ENCODE results near the gene KCNQ1OT1. TPM values are rescaled to one million over a fixed set of nuclear protein-coding genes. Genes with fewer than 3 reads are reported as not detected.

The KCNQ1OT1 gene
- total RNA-seq, 1 experiment from 2014 or later, result 0.36 TPM

DNA sequence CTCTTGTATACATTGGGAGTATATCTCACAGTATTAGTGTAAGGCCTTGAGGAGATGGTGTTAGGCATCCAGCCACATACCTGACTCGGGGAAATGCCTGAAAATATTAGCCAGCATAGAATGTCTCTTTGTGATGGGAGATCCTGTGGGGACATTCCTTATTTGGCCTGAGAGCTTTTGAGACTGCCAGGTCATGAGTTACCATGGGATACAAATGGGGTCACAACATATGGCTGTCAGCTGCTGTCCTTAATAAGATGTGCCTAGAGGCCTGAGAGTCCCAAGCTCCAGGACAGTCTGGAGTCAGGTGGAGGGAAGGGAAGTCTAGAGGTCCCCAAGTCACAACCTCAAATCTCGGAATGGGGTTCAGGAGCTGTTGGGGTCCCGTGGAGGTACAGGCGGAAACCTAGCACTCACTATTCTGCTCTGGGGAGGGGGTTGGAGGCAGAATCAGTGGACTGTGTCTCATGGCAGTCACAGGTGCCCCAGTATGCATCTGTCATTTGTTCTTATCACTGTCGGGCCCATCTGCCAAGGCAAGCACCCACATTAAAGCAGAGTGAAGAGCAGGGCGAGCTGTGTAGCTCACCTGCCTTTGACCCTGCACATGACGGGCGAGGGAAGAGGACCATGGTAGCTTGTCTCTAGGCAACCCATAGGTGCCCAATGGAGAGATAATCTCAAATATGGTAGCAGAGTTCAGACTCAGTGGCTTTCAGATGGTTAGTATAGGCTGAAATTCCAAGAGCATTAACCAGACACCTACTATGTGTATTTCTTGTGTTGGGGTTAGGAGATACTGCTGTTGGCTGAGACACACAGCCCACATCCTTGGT lies 29.9 kb downstream of the KCNQ1OT1 start:
- no peak for DNase-seq (ENCODE audit: low read depth)

DNA sequence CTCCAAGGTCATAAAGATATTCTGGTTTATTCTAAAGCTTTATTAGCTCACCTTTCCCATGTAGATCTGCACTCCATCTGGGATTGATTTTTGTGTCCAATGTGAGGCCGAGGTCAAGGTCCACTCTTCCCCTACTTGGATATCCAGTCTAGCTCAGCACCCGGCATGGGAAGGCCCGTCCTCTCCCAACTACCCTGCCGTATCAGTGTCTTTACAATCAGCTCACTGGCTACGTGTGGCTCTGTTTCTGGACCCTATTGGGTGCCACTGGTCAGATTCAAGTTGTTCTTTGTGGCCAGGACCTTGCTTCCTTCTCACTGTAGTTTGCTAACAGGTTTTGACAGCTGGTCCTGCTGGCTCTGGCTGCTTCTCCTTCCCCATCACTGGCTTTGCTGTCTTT lies 30.9 kb downstream of the KCNQ1OT1 start:
- DNase-seq (ENCODE audit: low read depth), result no peak

DNA sequence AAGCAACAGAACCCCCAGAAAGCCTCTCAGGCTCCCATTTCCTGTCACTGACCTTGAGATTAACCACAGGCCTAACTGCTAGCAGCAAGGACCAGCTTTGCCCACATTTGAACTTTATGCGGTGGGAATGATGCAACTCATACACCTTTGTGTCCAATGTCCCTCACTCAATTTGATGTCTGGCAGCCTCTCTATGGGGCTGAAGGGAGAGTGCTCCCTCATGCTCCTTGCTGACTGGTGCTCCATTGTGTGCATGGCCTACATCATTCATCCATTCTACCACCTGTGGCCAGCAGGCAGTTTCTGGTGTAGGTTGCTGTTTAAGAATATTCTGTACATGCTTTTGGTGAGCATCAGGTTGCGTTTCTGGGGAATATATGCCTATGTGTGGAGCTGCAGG lies 31.9 kb downstream of the KCNQ1OT1 start:
- DNase-seq (ENCODE audit: low read depth), result no peak

DNA sequence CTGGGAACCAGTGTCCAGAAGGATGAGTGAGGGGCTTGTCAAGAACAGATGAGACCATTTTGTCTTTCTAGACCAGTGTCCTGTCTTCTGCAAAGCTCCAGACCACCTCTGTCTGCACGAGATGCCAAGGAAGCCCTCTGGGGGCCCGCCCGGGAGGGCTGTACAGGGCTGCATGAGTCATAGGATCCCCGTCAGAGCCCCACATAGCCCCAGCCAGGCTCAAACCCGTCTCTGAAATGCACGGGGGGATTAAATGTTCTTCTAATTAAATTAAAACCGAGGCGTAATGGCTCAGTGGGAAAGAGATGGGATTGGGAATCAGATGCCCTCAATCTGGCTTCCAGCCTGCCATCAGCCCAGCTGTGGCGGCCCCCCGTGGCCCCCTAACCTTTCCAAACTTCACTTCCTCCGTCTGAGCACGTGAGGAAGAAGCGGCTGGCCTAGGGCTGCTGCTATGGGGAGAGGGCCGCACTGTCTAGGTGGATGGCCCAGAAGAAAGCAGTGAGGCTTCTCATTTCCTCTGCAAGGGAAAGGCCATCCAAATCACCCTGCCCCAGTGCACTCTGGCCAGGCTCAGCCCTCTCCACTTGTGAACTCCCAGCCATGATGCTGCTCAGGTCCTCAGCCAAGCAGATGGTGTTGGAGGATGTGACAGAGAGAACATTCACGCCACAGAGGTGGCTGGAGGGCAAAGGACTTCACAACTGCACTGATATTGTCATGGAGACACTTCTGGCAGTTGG lies 32.8 kb downstream of the KCNQ1OT1 start:
- no peak for DNase-seq (ENCODE audit: low read depth)

DNA sequence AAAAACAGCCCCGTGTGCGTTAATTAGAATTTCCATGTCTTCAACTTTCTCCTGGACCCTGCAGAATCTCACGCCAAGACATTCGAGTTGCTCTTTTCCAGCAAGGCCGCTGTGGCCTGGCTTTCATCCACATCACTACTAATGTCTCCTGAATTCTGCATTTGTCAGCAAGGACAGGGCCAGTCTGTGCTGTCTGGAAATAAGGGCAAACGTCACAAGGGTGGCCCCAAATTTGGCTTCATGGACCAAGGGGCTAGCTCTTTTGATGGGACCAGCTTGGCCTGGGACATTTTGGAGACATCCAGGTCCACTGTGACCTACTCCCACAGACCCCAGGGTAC lies 33.4 kb downstream of the KCNQ1OT1 start:
- no peak for DNase-seq (ENCODE audit: low read depth)

DNA sequence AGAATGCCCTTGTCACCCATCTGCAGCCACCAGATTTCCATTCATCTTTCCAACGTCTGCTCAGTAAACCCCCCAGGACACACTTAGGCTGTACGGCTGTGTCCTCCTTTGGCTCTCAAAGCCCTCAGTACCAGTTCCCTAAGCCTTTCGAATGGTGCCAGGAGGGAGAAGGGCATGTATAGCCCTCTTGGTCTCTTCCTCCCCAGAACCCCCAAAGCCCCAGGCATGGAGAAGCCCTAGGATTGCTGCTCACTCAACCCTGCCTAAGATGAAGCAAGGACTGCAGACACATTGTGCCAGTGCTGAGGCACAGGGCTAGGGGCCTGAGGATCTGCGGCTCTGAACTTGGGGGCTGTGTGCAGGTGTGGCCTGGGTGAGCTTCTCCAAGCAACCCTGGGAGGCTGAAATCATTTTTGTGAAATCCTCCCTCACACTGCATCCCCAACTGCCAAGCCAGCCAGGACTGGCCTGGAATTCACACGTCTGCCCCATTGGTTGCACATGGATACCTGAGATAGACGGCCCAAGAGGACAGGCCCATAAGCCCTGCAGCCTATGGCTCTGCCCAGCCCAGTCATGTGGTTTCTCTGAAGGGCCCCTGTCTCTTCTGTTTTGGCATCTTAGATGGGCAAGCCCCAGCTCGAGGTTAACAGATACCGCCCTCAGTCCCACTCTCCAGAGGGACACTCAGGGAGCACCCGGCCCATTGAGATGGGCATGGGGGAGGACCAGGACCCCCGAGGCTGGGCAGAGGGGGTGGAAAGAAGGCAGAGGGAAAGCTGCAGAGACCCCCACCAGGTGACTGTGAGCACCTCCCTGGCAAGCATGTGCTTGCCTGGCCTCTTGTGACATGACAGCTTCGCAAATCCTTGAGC lies 34.0 kb downstream of the KCNQ1OT1 start:
- DNase-seq (ENCODE audit: low read depth), result no peak

DNA sequence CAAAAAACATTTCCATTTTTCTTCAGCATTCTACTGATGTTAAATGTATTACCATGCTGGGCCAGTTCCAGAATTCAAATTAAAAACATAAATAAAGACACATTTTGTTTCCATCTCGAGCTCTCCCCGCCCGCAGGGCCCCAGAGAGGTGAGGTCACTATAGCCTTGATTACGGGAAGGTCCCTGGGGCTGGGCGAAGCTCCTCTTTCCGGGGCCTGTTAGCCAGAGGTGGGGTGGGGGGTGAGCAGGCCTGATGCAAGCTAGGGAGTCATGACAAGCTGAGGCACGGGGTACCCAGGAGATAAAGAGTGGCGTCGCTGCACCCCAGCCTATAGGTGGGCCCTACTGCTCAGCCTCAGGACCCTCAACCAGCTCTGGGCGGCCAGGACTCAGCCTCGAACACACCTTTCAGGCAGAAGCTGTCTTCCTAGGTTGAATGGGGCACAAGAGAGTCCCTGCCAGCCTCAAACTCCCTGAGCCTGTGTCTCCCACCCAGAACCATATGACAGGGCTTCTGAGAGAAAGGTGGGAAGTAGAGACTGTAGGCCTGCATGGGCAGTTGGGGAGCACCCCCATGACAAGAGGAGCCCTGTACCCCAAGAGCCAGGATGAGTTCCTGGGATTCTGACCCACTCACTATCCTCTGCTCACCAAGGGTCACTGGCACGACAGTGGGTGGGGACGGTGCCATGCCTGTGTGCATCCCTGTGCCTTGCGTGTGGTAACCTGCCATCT lies 34.8 kb downstream of the KCNQ1OT1 start:
- DNase-seq (ENCODE audit: low read depth), result no peak

DNA sequence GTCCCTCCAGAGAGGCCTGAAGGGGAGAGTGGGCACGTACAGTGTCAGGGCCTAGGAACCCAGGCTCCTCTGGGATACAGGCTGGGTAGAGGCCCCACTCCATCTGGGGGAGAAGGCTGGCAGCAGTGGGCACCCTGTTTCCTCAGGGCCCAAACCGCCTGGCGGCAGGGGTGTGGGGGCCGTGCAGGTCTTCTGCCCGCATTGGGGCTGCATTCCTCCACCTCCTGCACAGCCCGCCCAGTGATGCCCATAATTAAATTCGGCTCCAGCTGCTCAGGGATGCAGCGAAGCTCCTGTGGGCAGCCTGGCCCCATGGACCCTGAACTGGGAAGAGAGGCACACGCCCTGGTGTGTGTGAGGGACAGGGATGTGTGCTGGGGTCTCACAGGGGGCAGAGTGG lies 35.4 kb downstream of the KCNQ1OT1 start:
- no peak for DNase-seq (ENCODE audit: low read depth)

DNA sequence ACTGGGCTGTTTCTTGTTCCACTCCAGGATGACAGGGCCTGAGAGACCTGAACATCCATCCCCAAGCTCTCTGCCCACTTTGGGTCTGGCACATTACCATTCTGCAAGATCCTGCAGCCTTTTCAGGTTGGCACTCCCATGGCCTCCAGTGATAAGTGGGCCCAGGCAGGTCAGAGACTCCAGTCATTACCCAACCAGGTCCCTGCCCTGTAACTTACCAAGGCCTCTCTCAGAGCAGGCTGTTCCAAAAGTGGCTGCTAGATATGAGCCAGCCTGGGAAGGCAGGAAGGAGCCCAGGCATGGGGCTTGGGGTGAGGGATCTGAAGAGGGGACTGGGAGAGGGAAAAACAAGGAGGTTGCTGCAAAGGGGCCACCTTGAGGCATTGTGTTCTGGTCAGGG lies 35.9 kb downstream of the KCNQ1OT1 start:
- no peak for DNase-seq (ENCODE audit: low read depth)

DNA sequence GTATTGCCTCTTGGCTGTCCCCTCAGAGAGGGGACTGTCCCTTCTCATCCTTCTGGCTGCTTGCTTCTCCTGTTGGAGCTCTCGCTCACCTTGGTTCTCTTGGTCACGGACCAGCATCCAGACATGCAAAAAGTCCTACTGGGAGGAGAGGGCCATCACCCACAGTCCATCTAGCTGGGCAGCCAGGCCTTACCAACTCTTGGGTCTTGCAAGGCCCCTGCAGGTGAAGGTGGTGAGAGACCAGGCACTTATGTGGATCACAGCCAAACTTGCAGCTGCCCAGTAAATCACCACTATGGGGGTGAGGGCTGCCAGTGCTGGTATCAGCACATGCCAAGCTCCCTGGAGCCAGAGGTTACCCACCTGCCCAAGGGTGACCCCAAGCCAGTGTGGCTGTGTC lies 36.3 kb downstream of the KCNQ1OT1 start:
- DNase-seq (ENCODE audit: low read depth), result no peak

DNA sequence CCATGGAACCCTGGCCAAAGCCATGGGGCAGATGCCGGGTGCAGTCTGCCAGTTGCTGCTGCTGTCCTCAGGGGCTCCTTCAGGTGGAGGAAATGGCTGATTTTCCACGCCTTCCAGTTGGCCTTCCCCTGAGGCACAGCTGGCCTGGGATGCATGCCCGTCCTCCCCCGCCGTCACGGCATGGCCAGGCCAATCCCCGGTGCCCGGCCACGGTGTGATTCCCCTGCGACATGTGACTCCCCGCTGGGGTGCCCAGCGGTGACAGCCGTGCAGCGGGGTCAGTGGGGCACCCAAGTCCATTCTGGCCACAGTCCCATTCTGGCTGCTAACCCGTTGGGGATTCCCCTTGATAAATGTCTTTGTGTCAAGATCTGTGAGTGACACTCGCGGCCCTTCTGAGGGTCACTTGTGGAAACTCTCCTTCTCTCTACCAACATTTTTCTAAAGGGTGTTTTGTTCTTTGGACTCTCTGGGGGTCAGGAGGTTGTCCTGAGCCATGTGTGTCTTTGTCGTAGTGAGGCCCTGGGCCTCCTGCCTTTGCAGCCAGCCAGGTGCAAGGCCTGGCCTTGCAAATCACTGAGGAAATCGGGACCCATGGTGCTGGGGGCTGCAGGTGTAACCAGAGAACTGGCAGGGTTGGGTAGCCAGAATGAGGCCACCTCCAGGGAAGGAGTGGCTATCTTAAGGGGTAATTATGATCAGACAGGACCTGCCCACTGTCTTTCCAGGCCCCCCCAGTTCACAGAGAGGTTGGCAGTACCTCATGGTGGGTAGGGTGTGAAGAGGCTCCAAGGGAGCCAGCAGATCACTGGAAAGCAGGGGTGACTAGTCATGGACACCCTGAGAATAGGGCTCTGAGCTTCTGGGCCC lies 37.1 kb downstream of the KCNQ1OT1 start:
- DNase-seq (ENCODE audit: low read depth), result peak; percentile 28

DNA sequence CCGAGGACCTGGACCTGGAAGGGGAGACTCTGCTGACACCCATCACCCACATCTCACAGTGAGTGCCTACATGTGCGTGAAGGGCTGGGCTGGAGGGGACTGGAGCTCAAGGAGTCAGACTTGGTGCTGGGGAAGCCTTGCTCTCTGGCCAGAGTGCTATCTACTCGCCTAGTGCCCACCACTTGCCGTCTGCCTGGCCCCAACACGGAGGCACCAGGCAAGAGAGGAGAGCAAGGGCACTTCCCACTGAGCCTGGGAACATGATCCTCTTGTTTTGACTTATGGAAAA lies 37.8 kb downstream of the KCNQ1OT1 start:
- DNase-seq (ENCODE audit: low read depth), result no peak

DNA sequence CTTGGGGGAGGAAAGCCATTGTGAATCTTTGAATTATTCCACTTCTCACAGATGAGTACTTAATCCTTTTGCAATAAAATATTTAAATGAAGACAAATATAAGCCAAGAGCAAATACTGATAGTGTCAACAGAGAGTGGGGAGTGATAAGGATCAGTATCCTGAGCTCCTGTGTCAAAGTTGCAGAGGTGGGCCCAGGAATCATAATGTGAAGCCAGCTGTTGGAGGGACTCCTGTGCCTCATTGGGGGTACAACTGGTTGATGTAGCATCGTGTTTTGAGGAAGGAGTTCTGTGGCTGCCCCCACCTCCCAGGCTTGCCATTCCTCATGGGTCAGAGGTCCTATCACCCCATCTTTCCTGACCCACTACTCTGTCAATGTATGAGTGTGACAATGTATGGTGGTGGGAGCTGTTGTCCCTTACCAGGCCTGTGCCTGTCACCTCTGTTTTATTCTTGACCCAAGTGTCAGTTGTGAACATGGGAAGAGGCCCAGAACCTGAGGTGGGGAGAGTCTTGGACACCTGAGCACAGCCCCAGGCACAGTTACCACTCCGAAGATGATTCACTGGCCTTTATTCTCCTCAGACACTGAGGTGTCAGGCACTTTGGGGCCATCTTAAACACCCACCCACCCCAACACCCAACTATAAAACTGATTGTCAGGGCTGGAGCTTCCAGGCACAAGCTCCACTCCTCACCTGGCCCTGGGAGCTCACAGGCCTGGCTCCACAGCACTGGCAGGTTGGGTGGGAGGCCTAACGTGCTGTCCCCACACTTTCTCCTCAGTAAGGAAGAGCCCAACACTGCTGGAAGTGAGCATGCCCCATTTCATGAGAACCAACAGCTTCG lies 38.4 kb downstream of the KCNQ1OT1 start:
- DNase-seq (ENCODE audit: low read depth), result no peak

DNA sequence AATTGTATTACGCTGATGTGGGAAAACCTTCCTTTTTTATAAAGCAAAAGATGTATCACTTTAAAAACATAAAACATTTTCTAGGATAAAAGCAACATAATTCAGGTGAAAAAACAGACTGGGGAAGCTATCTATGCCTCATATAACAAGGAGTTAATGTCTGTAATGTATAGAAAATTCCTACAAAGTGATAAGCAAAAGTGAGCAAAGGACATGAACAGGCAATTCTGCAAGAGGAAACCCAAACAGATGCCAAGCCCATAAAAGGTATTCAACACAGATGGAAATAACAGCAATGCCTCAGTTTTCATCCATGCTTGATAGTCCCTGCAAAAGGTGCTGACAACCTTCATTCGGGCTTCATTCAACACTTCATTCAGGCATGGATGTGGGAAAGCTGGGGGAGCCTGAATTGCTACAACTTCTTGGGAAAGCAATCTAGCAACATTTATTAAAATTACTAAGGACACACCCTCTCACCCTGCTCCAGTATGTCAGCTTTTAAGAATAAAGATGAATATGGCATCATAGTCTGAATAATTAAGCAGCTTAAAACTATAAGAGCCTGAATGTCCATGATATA lies 39.3 kb downstream of the KCNQ1OT1 start:
- no peak for DNase-seq (ENCODE audit: low read depth)

DNA sequence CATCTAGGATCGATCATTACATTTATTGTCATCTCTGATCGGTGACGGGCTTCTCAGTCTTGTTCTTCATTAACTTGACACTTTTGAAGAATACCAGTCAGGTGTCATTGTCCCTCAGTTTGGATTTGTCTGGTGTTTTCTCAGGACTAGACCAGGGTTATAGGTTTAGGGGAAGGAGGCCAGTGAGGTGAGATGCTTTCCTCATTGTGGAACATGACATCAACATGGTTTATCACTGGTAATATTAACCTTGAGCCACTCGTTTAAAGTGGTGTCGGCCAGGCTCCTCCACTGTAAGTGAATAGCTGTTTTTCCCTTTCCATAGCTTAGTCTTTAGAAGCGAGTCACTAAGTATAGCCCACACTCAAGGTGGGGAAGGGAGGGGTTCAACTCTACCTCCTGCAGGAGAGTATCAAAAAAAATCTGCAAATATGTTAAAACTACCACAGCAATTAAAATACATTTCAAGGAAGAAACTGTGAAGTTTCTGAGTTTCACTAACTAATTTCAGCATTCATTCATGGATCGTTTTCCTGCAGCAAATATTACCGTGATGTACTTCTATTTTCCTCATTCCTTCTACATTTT lies 42.0 kb downstream of the KCNQ1OT1 start:
- DNase-seq (ENCODE audit: low read depth), result no peak

DNA sequence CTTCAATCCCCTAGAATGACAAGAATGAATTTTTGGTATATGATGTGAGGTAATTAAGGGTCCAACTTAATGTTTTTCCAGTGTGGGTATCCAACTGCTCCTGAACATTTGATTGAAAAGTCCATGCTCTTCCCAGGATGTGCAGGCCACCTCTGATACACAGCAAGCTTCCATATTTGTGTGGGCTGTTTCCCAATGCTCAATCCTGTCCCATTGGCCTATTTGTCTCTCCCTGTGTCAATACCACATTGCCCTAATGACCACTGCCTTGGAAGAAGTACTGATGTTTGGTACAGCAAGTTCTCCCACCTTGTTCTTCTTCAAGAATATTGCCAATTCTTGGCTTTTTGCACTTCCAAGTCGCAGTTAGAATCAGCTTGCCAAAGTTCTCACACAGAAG lies 42.9 kb downstream of the KCNQ1OT1 start:
- no peak for DNase-seq (ENCODE audit: low read depth)

DNA sequence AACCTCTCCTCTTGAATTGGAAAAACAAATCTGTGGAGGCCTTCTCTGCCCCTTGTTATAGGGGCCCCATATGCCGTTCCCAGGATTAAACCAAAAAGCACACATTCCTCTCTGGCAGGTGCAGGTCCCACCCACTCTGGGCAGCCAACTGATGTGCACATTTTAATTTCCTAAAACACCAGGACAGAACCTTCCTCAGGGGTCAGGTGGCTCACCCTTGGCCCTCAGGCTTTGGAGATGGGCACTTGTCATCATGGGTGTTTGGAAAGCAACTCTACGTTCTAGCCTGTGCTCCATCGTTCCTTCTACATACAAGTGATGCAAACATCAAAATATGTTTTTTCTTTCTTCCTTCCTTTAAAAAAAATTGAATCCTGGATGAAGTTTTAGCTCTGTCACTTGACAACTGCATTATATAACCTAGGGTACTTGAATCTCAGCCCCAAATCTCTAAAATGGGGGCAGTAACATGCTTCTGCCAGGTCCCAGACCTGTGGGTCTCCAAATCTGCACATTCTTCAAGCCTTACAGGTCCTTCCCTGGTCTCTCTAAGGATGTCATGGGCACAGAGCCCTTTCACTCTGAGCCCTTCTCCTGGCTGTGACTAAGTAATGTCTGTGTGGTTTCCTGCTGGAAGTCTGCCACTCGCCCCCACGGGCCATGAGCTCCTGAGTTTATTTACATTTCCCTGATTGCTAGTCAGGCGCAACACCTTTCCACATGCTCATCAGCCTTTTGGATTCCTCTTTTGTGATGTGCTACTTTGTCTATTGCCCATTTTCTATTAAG lies 43.8 kb downstream of the KCNQ1OT1 start:
- peak; percentile 67 for DNase-seq (ENCODE audit: low read depth)

DNA sequence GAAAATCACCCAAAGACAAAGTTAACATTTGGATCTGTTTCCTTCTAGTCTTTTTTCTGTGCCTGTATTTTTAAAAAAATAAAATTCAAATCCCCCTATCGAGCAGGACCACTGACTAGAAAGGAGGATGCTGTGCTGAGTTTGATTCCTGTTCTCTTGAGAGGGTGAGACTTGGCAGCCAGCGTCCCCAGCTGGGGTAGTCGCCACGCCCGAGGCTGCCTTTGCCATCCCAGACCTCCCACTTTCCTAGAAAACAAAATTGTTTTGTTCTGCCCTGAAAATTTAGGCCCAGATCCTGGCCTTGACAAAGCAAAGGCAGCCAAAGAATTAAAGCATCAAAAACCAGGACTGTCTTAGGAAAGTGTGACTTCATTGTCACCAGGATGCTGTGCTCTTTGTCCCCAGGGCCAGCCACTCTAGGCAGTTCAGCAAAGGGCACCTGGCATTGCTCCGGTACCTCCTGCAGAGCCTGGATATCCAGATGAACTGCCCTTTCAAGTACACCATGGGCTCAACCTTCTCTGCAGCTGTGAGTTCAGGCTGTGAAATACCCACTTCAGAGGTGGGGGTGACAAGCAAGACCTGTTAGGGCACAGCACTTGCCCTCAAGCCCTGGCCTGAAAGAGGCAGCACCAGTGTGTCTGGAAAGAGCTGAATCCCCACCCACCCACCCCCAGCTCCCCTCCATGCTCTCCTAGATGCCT lies 44.6 kb downstream of the KCNQ1OT1 start:
- DNase-seq (ENCODE audit: low read depth), result no peak
